Right lobe of liver (tissue), 4 donors: ENCODE results near the gene WWC1.
"Not testable (repeated sequence)": the region's sequence is repeated elsewhere in the genome, so short reads cannot be mapped to it uniquely, and the experiment has no call there.

Source experiments
- CTCF ChIP-seq, 4 donors: fragments of 200-600 bp in 3 of 4; fragments of 450-650 bp in 1 of 4; IDR thresholded peaks; one replicate each; pipeline versions ENCODE4 v1.5.1 to v1.8.0; 2016 to 2022; ENCODE audit warnings: antibody characterized with exemption in 4 of 4, mild to moderate bottlenecking in 2 of 4
- POLR2A ChIP-seq: fragments of 450-650 bp; IDR thresholded peaks from one replicate; pipeline ENCODE4 v1.6.1; 2017; ENCODE audit warnings: antibody characterized with exemption, mild to moderate bottlenecking
- donor health status: DM: no; HTN: no; CAD: no.
- donor health status: DM: no; HTN: no; CAD: no.
- donor health status: DM: no; HTN: yes; CAD: no.

GRCh38 chr5:168286863-168287262, 4.6 kb upstream of the WWC1 start:
- TF ChIP-seq CTCF (IDR thresholded peaks at IDR 0.05); POLR2A: not testable (repeated sequence)
